Measurements from ENCODE around the gene TEKT2. TPM values are rescaled to one million over a fixed set of nuclear protein-coding genes. Genes with fewer than 3 reads are reported as not detected.

The TEKT2 gene
- total RNA-seq, 1 donor from 2014 or later, result 9.3 TPM

- intact Hi-C loops (cut with DNase I), result no loop called here
These were observed 8.4 kb downstream of the TEKT2 start for GRCh38 chr1:36092166-36092797.

GRCh38 chr1:36092798-36093185, 8.9 kb downstream of the TEKT2 start:
- H3K9me3 ChIP-seq, result no peaks in the 10 kb centered on the region
- H3K36me3 ChIP-seq, result peaks cover 54% of the 10 kb centered on the region
- no peaks in the 10 kb centered on the region for H3K27me3 ChIP-seq (ENCODE audit: low read depth)
- H3K4me3 ChIP-seq, result no peak overlapping the region
- H3K27ac ChIP-seq, result no peak overlapping the region
- DNase-seq (no peak), ATAC-seq (no peak)
- TF ChIP-seq, protein P1, sequence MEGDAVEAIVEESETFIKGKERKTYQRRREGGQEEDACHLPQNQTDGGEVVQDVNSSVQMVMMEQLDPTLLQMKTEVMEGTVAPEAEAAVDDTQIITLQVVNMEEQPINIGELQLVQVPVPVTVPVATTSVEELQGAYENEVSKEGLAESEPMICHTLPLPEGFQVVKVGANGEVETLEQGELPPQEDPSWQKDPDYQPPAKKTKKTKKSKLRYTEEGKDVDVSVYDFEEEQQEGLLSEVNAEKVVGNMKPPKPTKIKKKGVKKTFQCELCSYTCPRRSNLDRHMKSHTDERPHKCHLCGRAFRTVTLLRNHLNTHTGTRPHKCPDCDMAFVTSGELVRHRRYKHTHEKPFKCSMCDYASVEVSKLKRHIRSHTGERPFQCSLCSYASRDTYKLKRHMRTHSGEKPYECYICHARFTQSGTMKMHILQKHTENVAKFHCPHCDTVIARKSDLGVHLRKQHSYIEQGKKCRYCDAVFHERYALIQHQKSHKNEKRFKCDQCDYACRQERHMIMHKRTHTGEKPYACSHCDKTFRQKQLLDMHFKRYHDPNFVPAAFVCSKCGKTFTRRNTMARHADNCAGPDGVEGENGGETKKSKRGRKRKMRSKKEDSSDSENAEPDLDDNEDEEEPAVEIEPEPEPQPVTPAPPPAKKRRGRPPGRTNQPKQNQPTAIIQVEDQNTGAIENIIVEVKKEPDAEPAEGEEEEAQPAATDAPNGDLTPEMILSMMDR (IDR thresholded peaks at IDR 0.05), result no peak
- peaks cover 59% of the 10 kb centered on the region for H3K4me1 ChIP-seq
- intact Hi-C loops (cut with DNase I), result no loop called here

More at GRCh38 chr1:36092166-36092797, 8.4 kb downstream of the TEKT2 start:
- Histone ChIP-seq H3K4me1 (peaks cover 59% of the 10 kb centered on the region), H3K36me3 (peaks cover 54% of the 10 kb centered on the region), H3K27me3 (ENCODE audit: low read depth) (no peaks in the 10 kb centered on the region), H3K9me3 (no peaks in the 10 kb centered on the region), H3K4me3 (no peak overlapping the region), H3K27ac (no peak overlapping the region)
- no peak for DNase-seq
- ATAC-seq, result no peak
- TF ChIP-seq, protein P1 (IDR thresholded peaks at IDR 0.05), result no peak

GRCh38 chr1:36093226-36093625, 9.3 kb downstream of the TEKT2 start:
- Histone ChIP-seq H3K27ac (no peak overlapping the region), H3K9me3 (no peaks in the 10 kb centered on the region), H3K4me3 (no peak overlapping the region), H3K4me1 (peaks cover 57% of the 10 kb centered on the region), H3K36me3 (peaks cover 54% of the 10 kb centered on the region), H3K27me3 (ENCODE audit: low read depth) (no peaks in the 10 kb centered on the region)
- DNase-seq (no peak), ATAC-seq (no peak)
- intact Hi-C loops (cut with DNase I), result no loop called here
- TF ChIP-seq, protein P1 (IDR thresholded peaks at IDR 0.05), result no peak

- TF ChIP-seq, protein P1 (IDR thresholded peaks at IDR 0.05), result no peak
- no peak for ATAC-seq
- H3K4me3 ChIP-seq, result no peak overlapping the region
- no peak for DNase-seq
- H3K36me3 ChIP-seq, result peaks cover 54% of the 10 kb centered on the region
- no peaks in the 10 kb centered on the region for H3K27me3 ChIP-seq (ENCODE audit: low read depth)
- intact Hi-C loops (cut with DNase I), result no loop called here
- peaks cover 55% of the 10 kb centered on the region for H3K4me1 ChIP-seq
- H3K9me3 ChIP-seq, result no peaks in the 10 kb centered on the region
- no peak overlapping the region for H3K27ac ChIP-seq
These were observed 10.0 kb downstream of the TEKT2 start for GRCh38 chr1:36093929-36094328.

DNA sequence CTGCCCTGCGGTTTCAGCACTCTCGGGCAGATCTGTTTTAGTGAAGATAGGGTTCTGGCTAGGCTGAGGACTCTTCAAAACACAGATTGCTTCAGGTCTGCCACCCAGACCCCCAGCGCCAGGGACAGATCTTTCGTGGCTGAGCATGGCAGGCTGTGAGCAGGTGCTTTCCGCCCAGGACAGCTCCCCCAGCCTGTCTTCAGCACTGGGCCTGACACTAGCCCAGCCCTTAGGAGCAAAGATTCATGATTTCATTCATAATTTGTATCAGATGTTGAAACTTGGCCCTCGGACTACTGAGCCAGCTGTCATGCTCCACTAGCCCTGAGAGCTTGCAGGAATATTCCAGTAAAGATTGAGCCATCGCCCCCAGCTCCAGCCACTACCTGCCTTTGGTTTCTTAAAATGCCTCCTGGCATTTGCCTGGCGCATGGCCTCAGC, 10.7 kb downstream of the TEKT2 start:
- no peak for ATAC-seq
- DNase-seq, result no peak
- intact Hi-C loops (cut with DNase I), result no loop called here
- H3K36me3 ChIP-seq, result peaks cover 54% of the 10 kb centered on the region
- peaks cover 52% of the 10 kb centered on the region for H3K4me1 ChIP-seq
- peak overlapping the region; percentile 16 for H3K27ac ChIP-seq
- H3K27me3 ChIP-seq (ENCODE audit: low read depth), result no peaks in the 10 kb centered on the region
- H3K4me3 ChIP-seq, result no peak overlapping the region
- TF ChIP-seq, protein P1 (IDR thresholded peaks at IDR 0.05), result no peak
- H3K9me3 ChIP-seq, result no peaks in the 10 kb centered on the region
